KMS-11 (cell line): Measurements from ENCODE around the gene COX18.

ENCODE experiments used
- H2AFZ ChIP-seq: fragments of 200-600 bp; sonication (generic); 2 replicates; pipeline ENCODE4 v1.6.1; 2016; ENCODE audit warnings: antibody characterized with exemption, mixed run types, low read depth
- H3K27ac ChIP-seq: fragments of 200-600 bp; sonication (generic); 2 replicates; pipeline ENCODE4 v1.6.1; 2016; ENCODE audit warnings: mild to moderate bottlenecking, mixed run types
- H3K27me3 ChIP-seq: fragments of 200-600 bp; sonication (generic); 2 replicates; pipeline ENCODE4 v1.6.1; 2017; ENCODE audit warnings: mild to moderate bottlenecking, low read depth, mixed run types, moderate library complexity; ENCODE audit not compliant: insufficient read depth
- H3K36me3 ChIP-seq: fragments of 200-600 bp; sonication (generic); 2 replicates; pipeline ENCODE4 v1.6.1; 2017; ENCODE audit warnings: mild to moderate bottlenecking, mixed run types; ENCODE audit not compliant: insufficient read depth
- H3K4me1 ChIP-seq: fragments of 200-600 bp; sonication (generic); 2 replicates; pipeline ENCODE4 v1.6.1; 2016; ENCODE audit warnings: mild to moderate bottlenecking, low read depth, mixed run types; ENCODE audit not compliant: poor library complexity, severe bottlenecking
- H3K4me2 ChIP-seq: fragments of 200-600 bp; sonication (generic); 2 replicates; pipeline ENCODE4 v1.7.0; 2016; ENCODE audit warnings: mild to moderate bottlenecking, mixed run types
- H3K4me3 ChIP-seq: fragments of 200-600 bp; sonication (generic); IDR thresholded peaks from 2 replicates; pipeline ENCODE4 v1.6.1; 2017; ENCODE audit warnings: low read depth, low read length, mixed read lengths; ENCODE audit not compliant: insufficient read depth
- H3K79me2 ChIP-seq: fragments of 200-600 bp; sonication (generic); 2 replicates; pipeline ENCODE4 v1.6.1; 2016; ENCODE audit warnings: low read depth, mixed run types; ENCODE audit not compliant: insufficient read depth
- H3K9ac ChIP-seq: fragments of 200-600 bp; sonication (generic); 2 replicates; pipeline ENCODE4 v1.6.1; 2016; ENCODE audit warnings: mild to moderate bottlenecking, mixed run types
- H4K20me1 ChIP-seq: fragments of 200-600 bp; sonication (generic); 2 replicates; pipeline ENCODE4 v1.6.1; 2016; ENCODE audit warnings: mild to moderate bottlenecking, mixed run types; ENCODE audit not compliant: insufficient read depth
- CTCF ChIP-seq: fragments of 200-600 bp; sonication (generic); conservative IDR thresholded peaks from 2 replicates; pipeline ENCODE4 v1.6.1; 2017; ENCODE audit warnings: low read depth, mild to moderate bottlenecking, antibody characterized with exemption, low read length, moderate library complexity, mixed read lengths

Gene COX18

DNA sequence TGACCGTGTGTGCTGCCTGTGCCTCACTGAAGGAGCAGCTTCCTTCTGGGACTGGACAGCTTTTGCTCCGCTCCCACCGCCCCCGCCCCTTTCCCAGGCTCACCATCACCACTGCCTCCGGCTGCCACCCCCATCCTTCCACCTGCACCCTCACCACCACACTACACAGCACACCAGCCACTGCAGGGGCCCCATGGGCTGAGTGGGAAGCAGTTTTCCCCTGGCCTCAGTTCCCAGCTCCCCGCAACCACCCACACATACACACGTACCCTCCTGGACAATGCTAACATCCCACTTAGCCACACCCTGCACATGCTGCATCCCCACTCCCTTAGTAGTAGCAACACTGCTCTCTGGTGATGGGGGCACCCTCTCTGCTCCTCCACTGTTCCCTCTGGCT lies 29.6 kb upstream of the COX18 start:
- no peak overlapping the region for H3K4me3 ChIP-seq
- H2AFZ ChIP-seq = no peak overlapping the region
- no peak overlapping the region for H3K9ac ChIP-seq
- H4K20me1 ChIP-seq = no peaks in the 10 kb centered on the region
- no peak overlapping the region for H3K27ac ChIP-seq
- no peak for TF ChIP-seq CTCF
- H3K27me3 ChIP-seq = no peaks in the 10 kb centered on the region
- no peaks in the 10 kb centered on the region; the same call in 1 of the 2 replicates for H3K36me3 ChIP-seq
- H3K4me2 ChIP-seq = no peak overlapping the region
- no peaks in the 10 kb centered on the region for H3K79me2 ChIP-seq
- peaks cover 2% of the 10 kb centered on the region for H3K4me1 ChIP-seq

DNA sequence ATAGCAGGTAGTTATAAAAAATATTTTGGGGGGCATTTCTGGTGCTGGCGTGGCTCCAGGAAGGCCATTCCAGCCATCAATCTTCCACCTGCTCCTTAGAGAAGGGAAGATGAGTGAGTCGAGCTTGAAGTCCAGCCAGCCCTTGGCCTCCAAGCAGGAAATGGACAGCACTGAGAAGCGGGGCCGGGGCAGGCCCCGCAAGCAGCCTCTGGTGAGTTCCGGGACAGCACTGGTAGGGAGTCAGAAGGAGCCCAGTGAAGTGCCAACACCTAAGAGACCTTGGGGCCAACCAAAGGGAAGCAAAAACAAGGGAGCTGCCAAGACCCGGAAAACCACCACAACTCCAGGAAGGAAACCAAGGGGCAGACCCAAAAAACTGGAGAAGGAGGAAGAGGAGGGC lies 29.2 kb upstream of the COX18 start:
- Histone ChIP-seq H2AFZ (no peak overlapping the region), H3K27ac (no peak overlapping the region), H3K27me3 (no peaks in the 10 kb centered on the region), H3K4me1 (no peaks in the 10 kb centered on the region), H3K36me3 (no peaks in the 10 kb centered on the region; the same call in 1 of the 2 replicates), H3K4me2 (no peak overlapping the region), H3K9ac (no peak overlapping the region), H4K20me1 (no peaks in the 10 kb centered on the region), H3K4me3 (no peak overlapping the region), H3K79me2 (no peaks in the 10 kb centered on the region)
- no peak for TF ChIP-seq CTCF

GRCh38 chr4:73098016-73098415 lies 28.5 kb upstream of the COX18 start:
- no peaks in the 10 kb centered on the region; the same call in 1 of the 2 replicates for H3K36me3 ChIP-seq

DNA sequence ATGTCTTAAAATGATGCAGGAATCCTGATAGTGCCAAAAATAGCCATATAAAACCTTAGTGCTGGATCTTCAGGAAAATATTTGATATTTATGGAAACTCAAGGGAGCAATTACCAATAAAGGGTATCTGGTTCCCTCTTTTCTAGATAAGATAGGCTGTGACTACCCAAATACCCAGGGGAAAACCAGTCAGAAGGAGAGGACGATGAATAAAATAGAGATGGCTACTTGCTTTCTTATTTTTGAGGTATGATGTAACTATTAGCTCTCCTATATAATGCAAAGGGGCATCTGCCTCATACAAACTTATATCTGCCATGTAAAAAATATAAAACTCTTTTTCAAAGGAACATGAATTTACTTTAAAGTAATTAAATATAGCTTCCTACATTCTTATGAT lies 23.4 kb upstream of the COX18 start:
- H3K27ac ChIP-seq = no peak overlapping the region
- H2AFZ ChIP-seq = no peak overlapping the region
- no peak overlapping the region for H3K9ac ChIP-seq
- H3K36me3 ChIP-seq = peaks cover 3% of the 10 kb centered on the region; the same call in 1 of the 2 replicates
- H3K27me3 ChIP-seq = no peaks in the 10 kb centered on the region
- H3K4me1 ChIP-seq = no peaks in the 10 kb centered on the region
- H3K4me3 ChIP-seq = no peak overlapping the region
- no peak for TF ChIP-seq CTCF
- no peaks in the 10 kb centered on the region for H4K20me1 ChIP-seq
- H3K4me2 ChIP-seq = no peak overlapping the region
- no peaks in the 10 kb centered on the region for H3K79me2 ChIP-seq

More at GRCh38 chr4:73098016-73098415, 28.5 kb upstream of the COX18 start:
- Histone ChIP-seq H3K4me2 (no peak overlapping the region), H3K9ac (no peak overlapping the region), H2AFZ (no peak overlapping the region), H4K20me1 (no peaks in the 10 kb centered on the region), H3K4me1 (no peaks in the 10 kb centered on the region), H3K27ac (no peak overlapping the region), H3K4me3 (no peak overlapping the region), H3K27me3 (no peaks in the 10 kb centered on the region), H3K79me2 (no peaks in the 10 kb centered on the region)
- no peak for TF ChIP-seq CTCF
